PC-9 (cell line): ENCODE measurements around the gene FIG4. TPM values are rescaled to one million over a fixed set of nuclear protein-coding genes. Genes with fewer than 3 reads are reported as not detected.

Experiments used
- BruUV-seq: library from RNA; stranded (reverse); fragments of 400-500 nt; replicated peaks from 2 replicates; lab custom pipeline; 2021; lab: Mats Ljungman, UMichigan
- CTCF ChIA-PET: fragments of 300-600 bp; sonication (Branson Sonifier 250); formaldehyde crosslinking; loops from one replicate; lab custom pipeline; 2022; ENCODE audit warnings: antibody characterized with exemption; lab: Charles Lee
- POLR2A ChIA-PET: fragments of 300-600 bp; sonication (Branson Sonifier 250); formaldehyde crosslinking; loops from one replicate; lab custom pipeline; 2022; ENCODE audit warnings: antibody characterized with exemption; ENCODE audit not compliant: unreplicated experiment; lab: Charles Lee
- DNase-seq, 2 experiments: peaks; one replicate each; pipeline versions ENCODE4 v3.0.0 to v3.0.0-alpha.2; 2015 to 2022; ENCODE audit warnings: mixed read lengths in 1 of 2
- H2AFZ ChIP-seq: fragments of 200-600 bp; sonication (generic); 2 replicates; pipeline ENCODE4 v1.8.1; 2017; ENCODE audit warnings: antibody characterized with exemption
- H3F3A ChIP-seq: fragments of 200-600 bp; sonication (generic); 2 replicates; pipeline ENCODE4 v1.8.1; 2017; ENCODE audit warnings: antibody characterized with exemption, mild to moderate bottlenecking, low read depth; ENCODE audit not compliant: insufficient read depth
- H3K27ac ChIP-seq: fragments of 200-600 bp; sonication (generic); 2 replicates; pipeline ENCODE4 v1.6.1; 2016; ENCODE audit warnings: mixed run types
- H3K27me3 ChIP-seq: fragments of 200-600 bp; sonication (generic); 2 replicates; pipeline ENCODE4 v1.6.1; 2016; ENCODE audit warnings: low read depth, mixed run types; ENCODE audit not compliant: insufficient read depth
- H3K36me3 ChIP-seq: fragments of 200-600 bp; sonication (generic); 2 replicates; pipeline ENCODE4 v1.6.1; 2016; ENCODE audit warnings: low read depth, mixed run types
- H3K4me1 ChIP-seq: fragments of 200-600 bp; sonication (generic); replicated peaks from 2 replicates; pipeline ENCODE4 v1.6.1; 2016; ENCODE audit warnings: mixed run types; ENCODE audit not compliant: insufficient read depth
- H3K4me2 ChIP-seq: fragments of 200-600 bp; sonication (generic); 2 replicates; pipeline ENCODE4 v1.6.1; 2017; ENCODE audit warnings: mixed run types
- H3K4me3 ChIP-seq: fragments of 200-600 bp; sonication (generic); 2 replicates; pipeline ENCODE4 v1.6.1; 2016; ENCODE audit warnings: mixed run types
- H3K79me2 ChIP-seq: fragments of 200-600 bp; sonication (generic); 2 replicates; pipeline ENCODE4 v1.6.1; 2017; ENCODE audit warnings: low read depth, mixed run types
- H3K9me2 ChIP-seq: fragments of 200-600 bp; sonication (generic); 2 replicates; pipeline ENCODE4 v1.8.1; 2017; ENCODE audit warnings: mild to moderate bottlenecking; ENCODE audit not compliant: insufficient read depth
- H3K9me3 ChIP-seq: fragments of 200-600 bp; sonication (generic); 2 replicates; pipeline ENCODE4 v1.8.1; 2016; ENCODE audit warnings: low read depth; ENCODE audit not compliant: insufficient read depth
- H4K20me1 ChIP-seq: fragments of 200-600 bp; sonication (generic); 2 replicates; pipeline ENCODE4 v1.8.1; 2017; ENCODE audit not compliant: insufficient read depth
- CTCF ChIP-seq: fragments of 200-600 bp; sonication (generic); conservative IDR thresholded peaks from 2 replicates; pipeline ENCODE4 v1.6.1; 2017; ENCODE audit warnings: mixed run types, antibody characterized with exemption, mild to moderate bottlenecking, moderate library complexity
- EZH2 ChIP-seq: fragments of 200-600 bp; sonication (generic); IDR thresholded peaks from 2 replicates; pipeline ENCODE4 v1.8.0; 2017; ENCODE audit warnings: antibody characterized with exemption, low read depth
- intact Hi-C: fragments of 100-400 bp; cut with micrococcal nuclease; formaldehyde crosslinking; loops from one replicate; pipeline ENCODE4 v1.10.0; 2022; ENCODE audit not compliant: unreplicated experiment
- total RNA-seq: library from RNA; stranded (reverse); gene quantifications from 2 replicates; pipeline ENCODE4 v1.2.3, GENCODE V29; 2021

The FIG4 gene
- total RNA-seq, 1 experiment from 2014 or later, result 16.5 TPM

GRCh38 chr6:109772883-109773431 lies 81.9 kb downstream of the FIG4 start:
- H4K20me1 ChIP-seq, result no peaks in the 10 kb centered on the region
- H3K4me3 ChIP-seq, result no peak overlapping the region
- BruUV-seq, result no TSS peak
- CTCF ChIA-PET, result no interaction called here
- H3K36me3 ChIP-seq, result no peaks in the 10 kb centered on the region
- H3F3A ChIP-seq, result no peaks in the 10 kb centered on the region
- H3K4me1 ChIP-seq, result peaks cover 14% of the 10 kb centered on the region
- TF ChIP-seq CTCF, result no peak
- no peak for TF ChIP-seq EZH2
- H3K4me2 ChIP-seq, result no peak overlapping the region
- intact Hi-C loops, result no loop called here
- H3K9me2 ChIP-seq, result no peaks in the 10 kb centered on the region
- H3K27me3 ChIP-seq, result no peaks in the 10 kb centered on the region
- no peaks in the 10 kb centered on the region for H3K79me2 ChIP-seq
- POLR2A ChIA-PET, result no interaction called here
- H3K9me3 ChIP-seq, result no peaks in the 10 kb centered on the region; the same call in 1 of the 2 replicates
- no peak overlapping the region for H2AFZ ChIP-seq
- 0 out of 2 replicates have a peak overlapping the region, but pooled peaks have one; percentile 70 for H3K27ac ChIP-seq
- DNase-seq, result no peak

GRCh38 chr6:109781001-109781400 lies 89.9 kb downstream of the FIG4 start:
- Histone ChIP-seq H3F3A (no peaks in the 10 kb centered on the region), H3K36me3 (no peaks in the 10 kb centered on the region), H3K27ac (no peak overlapping the region), H2AFZ (no peak overlapping the region), H3K4me1 (no peaks in the 10 kb centered on the region), H3K4me2 (no peak overlapping the region), H3K27me3 (no peaks in the 10 kb centered on the region), H4K20me1 (no peaks in the 10 kb centered on the region), H3K9me2 (no peaks in the 10 kb centered on the region), H3K4me3 (no peak overlapping the region), H3K79me2 (no peaks in the 10 kb centered on the region), H3K9me3 (no peaks in the 10 kb centered on the region)
- no peak for DNase-seq
- no TSS peak for BruUV-seq
- CTCF ChIA-PET, result interaction anchor here (0.7 kb wide), 1 partner anchor 13 kb away, joined by 3 read pairs; no protein-coding TSS in a partner anchor
- TF ChIP-seq CTCF (no peak), EZH2 (no peak)
- intact Hi-C loops, result no loop called here
- POLR2A ChIA-PET, result no interaction called here

GRCh38 chr6:109782491-109782999 lies 91.4 kb downstream of the FIG4 start:
- ChIA-PET POLR2A (interaction anchor here (0.5 kb wide), 1 partner anchor 33 kb away, joined by 3 read pairs; no protein-coding TSS in a partner anchor), CTCF (interaction anchor here (0.6 kb wide), 1 partner anchor 58 kb away, joined by 4 read pairs; no protein-coding TSS in a partner anchor)
- Histone ChIP-seq H3K4me3 (no peak overlapping the region), H3K9me3 (no peaks in the 10 kb centered on the region), H2AFZ (no peak overlapping the region), H3K27ac (no peak overlapping the region), H3K36me3 (no peaks in the 10 kb centered on the region), H3K4me1 (no peaks in the 10 kb centered on the region), H3K9me2 (no peaks in the 10 kb centered on the region), H3K27me3 (no peaks in the 10 kb centered on the region), H4K20me1 (no peaks in the 10 kb centered on the region), H3K79me2 (no peaks in the 10 kb centered on the region), H3F3A (no peaks in the 10 kb centered on the region), H3K4me2 (no peak overlapping the region)
- no peak for DNase-seq
- no TSS peak for BruUV-seq
- TF ChIP-seq EZH2 (no peak), CTCF (no peak)
- intact Hi-C loops, result no loop called here
